Neural cell (in vitro differentiated cells): ENCODE results near the gene TIMM17B. TPM values are rescaled to one million over a fixed set of nuclear protein-coding genes. Genes with fewer than 3 reads are reported as not detected.

ENCODE experiments used
- H2AFZ ChIP-seq: fragments of 200-600, 300-800 bp; sonication (generic), shearing (Covaris generic); 2 replicates; pipeline ENCODE4 v1.6.0; 2014; ENCODE audit warnings: low read depth, mild to moderate bottlenecking, antibody characterized with exemption, low read length, moderate library complexity
- H3F3A ChIP-seq: fragments of 200-600 bp; shearing (Covaris generic); 2 replicates; pipeline ENCODE4 v1.6.1; 2016; ENCODE audit warnings: mild to moderate bottlenecking, moderate library complexity, mixed read lengths, antibody characterized with exemption, low read length; ENCODE audit not compliant: insufficient read depth, poor library complexity, severe bottlenecking
- H3K27ac ChIP-seq: fragments of 200-600, 300-800 bp; sonication (generic), shearing (Covaris generic); 2 replicates; pipeline ENCODE4 v1.5.1; 2014; ENCODE audit warnings: mild to moderate bottlenecking, low read length, moderate library complexity
- H3K27me3 ChIP-seq: fragments of 300-800, 200-600 bp; sonication (generic), shearing (Covaris generic); 2 replicates; pipeline ENCODE4 v1.6.0; 2014; ENCODE audit warnings: mild to moderate bottlenecking, low read depth, low read length, moderate library complexity; ENCODE audit not compliant: insufficient read depth
- H3K36me3 ChIP-seq: fragments of 300-800, 200-600 bp; sonication (generic), shearing (Covaris generic); 2 replicates; pipeline ENCODE4 v1.5.1; 2014; ENCODE audit warnings: mild to moderate bottlenecking, antibody characterized with exemption, low read length, moderate library complexity; ENCODE audit not compliant: insufficient read depth
- H3K4me2 ChIP-seq: fragments of 300-800, 200-600 bp; sonication (generic), shearing (Covaris generic); 2 replicates; pipeline ENCODE4 v1.6.0; 2014; ENCODE audit warnings: mild to moderate bottlenecking, low read length
- H3K4me3 ChIP-seq: fragments of 300-800, 200-600 bp; sonication (generic), shearing (Covaris generic); 2 replicates; pipeline ENCODE4 v1.5.1; 2014; ENCODE audit warnings: mild to moderate bottlenecking, low read length, moderate library complexity
- H3K79me2 ChIP-seq: fragments of 200-600 bp; shearing (Covaris generic); replicated peaks from 2 replicates; pipeline ENCODE4 v1.6.0; 2014; ENCODE audit warnings: mild to moderate bottlenecking, low read length, moderate library complexity; ENCODE audit not compliant: insufficient read depth
- H3K9ac ChIP-seq: fragments of 300-800, 200-600 bp; sonication (generic), shearing (Covaris generic); 2 replicates; pipeline ENCODE4 v1.6.1; 2016; ENCODE audit warnings: mild to moderate bottlenecking, low read length, mixed read lengths
- H3K9me2 ChIP-seq: fragments of 200-600 bp; shearing (Covaris generic); 2 replicates; pipeline ENCODE4 v1.6.1; 2016; ENCODE audit warnings: mild to moderate bottlenecking, low read length, mixed read lengths; ENCODE audit not compliant: insufficient read depth
- H3K9me3 ChIP-seq: fragments of 200-600, 300-800 bp; sonication (generic), shearing (Covaris generic); 2 replicates; pipeline ENCODE4 v1.6.1; 2016; ENCODE audit warnings: mild to moderate bottlenecking, mixed run types, low read length, moderate library complexity, mixed read lengths
- H4K20me1 ChIP-seq: fragments of 200-600 bp; shearing (Covaris generic); 2 replicates; pipeline ENCODE4 v1.6.1; 2016; ENCODE audit warnings: mild to moderate bottlenecking, mixed run types; ENCODE audit not compliant: insufficient read depth
- EP300 ChIP-seq: fragments of 450-650 bp; conservative IDR thresholded peaks from 2 replicates; pipeline ENCODE4 v1.6.1; 2014; ENCODE audit warnings: antibody characterized with exemption, mild to moderate bottlenecking, moderate library complexity; ENCODE audit not compliant: poor library complexity, severe bottlenecking
- EZH2 ChIP-seq: fragments of 200-600, 300-800 bp; shearing (Covaris generic), sonication (generic); IDR thresholded peaks from 2 replicates; pipeline ENCODE4 v1.6.1; 2014; ENCODE audit warnings: antibody characterized with exemption, low read length, borderline replicate concordance, mild to moderate bottlenecking; ENCODE audit not compliant: insufficient read depth, poor library complexity, severe bottlenecking
- MXI1 ChIP-seq: fragments of 450-650 bp; conservative IDR thresholded peaks from 2 replicates; pipeline ENCODE4 v1.6.1; 2014; ENCODE audit warnings: antibody characterized with exemption, mild to moderate bottlenecking; ENCODE audit not compliant: poor library complexity, severe bottlenecking
- POLR2AphosphoS5 ChIP-seq: IDR thresholded peaks from 2 replicates; pipeline ENCODE4 v1.6.1; 2012
- RAD21 ChIP-seq: fragments of 450-650 bp; conservative IDR thresholded peaks from 2 replicates; pipeline ENCODE4 v1.6.1; 2014; ENCODE audit warnings: antibody characterized with exemption, mild to moderate bottlenecking, moderate library complexity
- SMC3 ChIP-seq: fragments of 450-650 bp; conservative IDR thresholded peaks from 2 replicates; pipeline ENCODE4 v1.6.1; 2014; ENCODE audit warnings: antibody characterized with exemption, mild to moderate bottlenecking, moderate library complexity; ENCODE audit not compliant: poor library complexity
- TAF1 ChIP-seq: IDR thresholded peaks from 2 replicates; pipeline ENCODE4 v1.6.1; 2012; ENCODE audit warnings: low read depth
- polyA plus RNA-seq: library from polyadenylated mRNA; depleted of rRNA; stranded (reverse); fragments of >200 nt; gene quantifications from 2 replicates; pipeline ENCODE4 v1.2.3, GENCODE V29; 2014
- TF ChIP-seq, protein P1 (sequence below): fragments of 450-650 bp; IDR thresholded peaks from 2 replicates; pipeline ENCODE4 v1.5.1; 2014; ENCODE audit warnings: antibody characterized with exemption, mild to moderate bottlenecking, moderate library complexity; ENCODE audit not compliant: poor library complexity, severe bottlenecking
- TF ChIP-seq, protein P2 (sequence below): IDR thresholded peaks from 2 replicates; pipeline ENCODE4 v1.6.1; 2012; ENCODE audit warnings: borderline replicate concordance

TIMM17B gene
- polyA plus RNA-seq, 1 donor from 2014 or later, result 131 TPM

DNA sequence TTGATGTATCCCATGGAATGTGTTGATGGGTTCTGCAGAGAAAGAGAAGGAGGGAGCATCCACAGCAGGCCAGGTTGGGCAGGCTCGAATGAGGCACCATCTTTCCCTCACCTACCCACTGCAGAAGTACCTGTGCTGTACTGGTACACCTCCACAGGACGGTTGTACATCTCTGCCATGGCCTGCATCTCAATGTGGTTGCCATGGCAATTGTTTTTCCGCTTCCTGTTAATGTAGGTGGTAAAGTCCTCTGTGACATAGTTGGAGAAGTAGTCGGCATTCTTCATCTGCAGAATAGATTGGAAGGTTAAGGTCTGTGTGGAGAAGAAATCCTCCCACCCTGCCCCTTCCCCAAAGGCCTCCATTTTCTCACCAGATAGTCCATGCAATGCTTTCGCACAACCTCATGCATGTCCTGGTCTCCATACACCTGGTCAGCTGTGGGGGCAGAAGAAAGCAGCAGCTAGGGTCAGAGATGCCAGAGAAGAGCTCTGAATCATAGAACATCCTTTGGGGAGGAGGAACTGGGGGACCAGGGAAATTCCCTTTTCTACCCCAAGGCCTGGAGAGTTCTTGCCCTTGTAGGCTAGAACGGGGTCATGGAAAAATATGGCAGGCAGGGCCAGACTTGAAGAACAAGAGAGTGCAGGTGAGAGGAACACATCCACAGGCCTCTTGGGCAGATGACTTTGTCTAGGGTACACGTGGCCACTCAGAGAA, 37.2 kb upstream of the TIMM17B start:
- Histone ChIP-seq H3K9ac (no peak overlapping the region), H3K4me3 (no peak overlapping the region), H3K27me3 (no peaks in the 10 kb centered on the region), H4K20me1 (no peaks in the 10 kb centered on the region), H3F3A (no peaks in the 10 kb centered on the region), H3K9me3 (no peaks in the 10 kb centered on the region), H3K36me3 (no peaks in the 10 kb centered on the region), H3K79me2 (no peaks in the 10 kb centered on the region), H3K4me2 (no peak overlapping the region), H3K9me2 (no peaks in the 10 kb centered on the region), H2AFZ (no peak overlapping the region), H3K27ac (no peak overlapping the region)
- TF ChIP-seq RAD21 (no peak), EZH2 (no peak), SMC3 (no peak), MXI1 (no peak), EP300 (no peak), TAF1 (no peak), POLR2AphosphoS5 (no peak)
- TF ChIP-seq, protein P1, sequence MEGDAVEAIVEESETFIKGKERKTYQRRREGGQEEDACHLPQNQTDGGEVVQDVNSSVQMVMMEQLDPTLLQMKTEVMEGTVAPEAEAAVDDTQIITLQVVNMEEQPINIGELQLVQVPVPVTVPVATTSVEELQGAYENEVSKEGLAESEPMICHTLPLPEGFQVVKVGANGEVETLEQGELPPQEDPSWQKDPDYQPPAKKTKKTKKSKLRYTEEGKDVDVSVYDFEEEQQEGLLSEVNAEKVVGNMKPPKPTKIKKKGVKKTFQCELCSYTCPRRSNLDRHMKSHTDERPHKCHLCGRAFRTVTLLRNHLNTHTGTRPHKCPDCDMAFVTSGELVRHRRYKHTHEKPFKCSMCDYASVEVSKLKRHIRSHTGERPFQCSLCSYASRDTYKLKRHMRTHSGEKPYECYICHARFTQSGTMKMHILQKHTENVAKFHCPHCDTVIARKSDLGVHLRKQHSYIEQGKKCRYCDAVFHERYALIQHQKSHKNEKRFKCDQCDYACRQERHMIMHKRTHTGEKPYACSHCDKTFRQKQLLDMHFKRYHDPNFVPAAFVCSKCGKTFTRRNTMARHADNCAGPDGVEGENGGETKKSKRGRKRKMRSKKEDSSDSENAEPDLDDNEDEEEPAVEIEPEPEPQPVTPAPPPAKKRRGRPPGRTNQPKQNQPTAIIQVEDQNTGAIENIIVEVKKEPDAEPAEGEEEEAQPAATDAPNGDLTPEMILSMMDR, result no peak
- TF ChIP-seq, protein P2, sequence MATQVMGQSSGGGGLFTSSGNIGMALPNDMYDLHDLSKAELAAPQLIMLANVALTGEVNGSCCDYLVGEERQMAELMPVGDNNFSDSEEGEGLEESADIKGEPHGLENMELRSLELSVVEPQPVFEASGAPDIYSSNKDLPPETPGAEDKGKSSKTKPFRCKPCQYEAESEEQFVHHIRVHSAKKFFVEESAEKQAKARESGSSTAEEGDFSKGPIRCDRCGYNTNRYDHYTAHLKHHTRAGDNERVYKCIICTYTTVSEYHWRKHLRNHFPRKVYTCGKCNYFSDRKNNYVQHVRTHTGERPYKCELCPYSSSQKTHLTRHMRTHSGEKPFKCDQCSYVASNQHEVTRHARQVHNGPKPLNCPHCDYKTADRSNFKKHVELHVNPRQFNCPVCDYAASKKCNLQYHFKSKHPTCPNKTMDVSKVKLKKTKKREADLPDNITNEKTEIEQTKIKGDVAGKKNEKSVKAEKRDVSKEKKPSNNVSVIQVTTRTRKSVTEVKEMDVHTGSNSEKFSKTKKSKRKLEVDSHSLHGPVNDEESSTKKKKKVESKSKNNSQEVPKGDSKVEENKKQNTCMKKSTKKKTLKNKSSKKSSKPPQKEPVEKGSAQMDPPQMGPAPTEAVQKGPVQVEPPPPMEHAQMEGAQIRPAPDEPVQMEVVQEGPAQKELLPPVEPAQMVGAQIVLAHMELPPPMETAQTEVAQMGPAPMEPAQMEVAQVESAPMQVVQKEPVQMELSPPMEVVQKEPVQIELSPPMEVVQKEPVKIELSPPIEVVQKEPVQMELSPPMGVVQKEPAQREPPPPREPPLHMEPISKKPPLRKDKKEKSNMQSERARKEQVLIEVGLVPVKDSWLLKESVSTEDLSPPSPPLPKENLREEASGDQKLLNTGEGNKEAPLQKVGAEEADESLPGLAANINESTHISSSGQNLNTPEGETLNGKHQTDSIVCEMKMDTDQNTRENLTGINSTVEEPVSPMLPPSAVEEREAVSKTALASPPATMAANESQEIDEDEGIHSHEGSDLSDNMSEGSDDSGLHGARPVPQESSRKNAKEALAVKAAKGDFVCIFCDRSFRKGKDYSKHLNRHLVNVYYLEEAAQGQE, result no peak

DNA sequence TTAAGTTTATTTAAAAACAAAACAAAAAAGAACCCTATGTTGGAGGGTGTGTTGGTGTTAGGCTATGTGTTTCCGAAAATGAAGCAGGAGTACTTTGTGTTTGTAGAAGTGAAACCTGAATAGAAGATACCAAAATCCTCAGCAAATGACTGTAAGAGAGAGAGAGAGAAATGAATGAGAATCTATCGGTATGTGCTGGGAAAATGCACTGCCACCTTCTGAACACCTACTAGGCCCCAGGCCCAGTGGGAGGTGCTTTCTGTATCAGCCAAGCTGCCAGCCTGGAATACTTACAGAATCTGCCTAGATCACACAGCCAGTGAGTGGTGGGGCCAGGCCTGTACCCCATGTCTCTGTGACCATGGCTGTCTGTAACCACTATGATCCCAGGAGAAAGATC, 36.2 kb upstream of the TIMM17B start:
- Histone ChIP-seq H3K9me2 (no peaks in the 10 kb centered on the region), H3K9me3 (no peaks in the 10 kb centered on the region), H3K27ac (no peak overlapping the region), H3K36me3 (no peaks in the 10 kb centered on the region), H3K9ac (no peak overlapping the region), H3K4me2 (no peak overlapping the region), H2AFZ (no peak overlapping the region), H3K79me2 (no peaks in the 10 kb centered on the region), H3K27me3 (no peaks in the 10 kb centered on the region), H3F3A (no peaks in the 10 kb centered on the region), H3K4me3 (no peak overlapping the region), H4K20me1 (no peaks in the 10 kb centered on the region)
- TF ChIP-seq POLR2AphosphoS5, result no peak
- TF ChIP-seq, protein P2, result no peak
- TF ChIP-seq MXI1, result no peak
- no peak for TF ChIP-seq EP300
- no peak for TF ChIP-seq SMC3
- TF ChIP-seq RAD21, result no peak
- no peak for TF ChIP-seq TAF1
- TF ChIP-seq EZH2, result no peak
- TF ChIP-seq, protein P1, result no peak
